Retinal pigment epithelial cell (primary cell): Measurements from ENCODE around the gene VEGFB.

Experiments
- DNase-seq: peaks from one replicate; pipeline ENCODE4 v3.0.0-alpha.2; 2010; ENCODE audit warnings: low read depth
- H3K4me3 ChIP-seq: 2 replicates; pipeline ENCODE4 v1.5.1; 2011; ENCODE audit warnings: mild to moderate bottlenecking, low read length, control low read depth, moderate library complexity
- TF ChIP-seq, protein P1 (sequence below): conservative IDR thresholded peaks from 2 replicates; pipeline ENCODE4 v1.5.1; 2011; ENCODE audit warnings: low read depth, low read length, control low read depth, inconsistent platforms

The VEGFB gene

DNA sequence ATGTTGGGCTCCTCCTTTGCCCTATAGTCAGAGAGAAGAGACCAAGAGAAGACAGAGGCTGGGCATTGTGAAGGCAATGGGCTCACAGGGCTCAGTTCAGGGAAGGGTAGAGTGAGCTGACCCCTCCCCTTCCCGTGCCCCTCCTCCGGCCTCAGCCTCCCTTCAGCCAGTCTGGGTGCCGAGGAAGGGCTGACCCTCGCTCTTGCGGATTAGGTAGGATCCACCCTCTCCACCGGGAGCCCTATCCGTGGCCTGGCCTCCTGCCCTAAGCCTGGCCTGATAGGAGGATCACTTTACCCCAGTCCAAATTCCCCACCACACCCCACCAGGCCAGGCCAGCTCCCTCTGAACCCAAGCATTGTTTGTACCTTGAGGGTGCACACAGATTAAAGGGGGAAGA is 14.2 kb downstream of the VEGFB start:
- no peak overlapping the region for H3K4me3 ChIP-seq
- DNase-seq: no peak
- TF ChIP-seq, protein P1, sequence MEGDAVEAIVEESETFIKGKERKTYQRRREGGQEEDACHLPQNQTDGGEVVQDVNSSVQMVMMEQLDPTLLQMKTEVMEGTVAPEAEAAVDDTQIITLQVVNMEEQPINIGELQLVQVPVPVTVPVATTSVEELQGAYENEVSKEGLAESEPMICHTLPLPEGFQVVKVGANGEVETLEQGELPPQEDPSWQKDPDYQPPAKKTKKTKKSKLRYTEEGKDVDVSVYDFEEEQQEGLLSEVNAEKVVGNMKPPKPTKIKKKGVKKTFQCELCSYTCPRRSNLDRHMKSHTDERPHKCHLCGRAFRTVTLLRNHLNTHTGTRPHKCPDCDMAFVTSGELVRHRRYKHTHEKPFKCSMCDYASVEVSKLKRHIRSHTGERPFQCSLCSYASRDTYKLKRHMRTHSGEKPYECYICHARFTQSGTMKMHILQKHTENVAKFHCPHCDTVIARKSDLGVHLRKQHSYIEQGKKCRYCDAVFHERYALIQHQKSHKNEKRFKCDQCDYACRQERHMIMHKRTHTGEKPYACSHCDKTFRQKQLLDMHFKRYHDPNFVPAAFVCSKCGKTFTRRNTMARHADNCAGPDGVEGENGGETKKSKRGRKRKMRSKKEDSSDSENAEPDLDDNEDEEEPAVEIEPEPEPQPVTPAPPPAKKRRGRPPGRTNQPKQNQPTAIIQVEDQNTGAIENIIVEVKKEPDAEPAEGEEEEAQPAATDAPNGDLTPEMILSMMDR: no peak

DNA sequence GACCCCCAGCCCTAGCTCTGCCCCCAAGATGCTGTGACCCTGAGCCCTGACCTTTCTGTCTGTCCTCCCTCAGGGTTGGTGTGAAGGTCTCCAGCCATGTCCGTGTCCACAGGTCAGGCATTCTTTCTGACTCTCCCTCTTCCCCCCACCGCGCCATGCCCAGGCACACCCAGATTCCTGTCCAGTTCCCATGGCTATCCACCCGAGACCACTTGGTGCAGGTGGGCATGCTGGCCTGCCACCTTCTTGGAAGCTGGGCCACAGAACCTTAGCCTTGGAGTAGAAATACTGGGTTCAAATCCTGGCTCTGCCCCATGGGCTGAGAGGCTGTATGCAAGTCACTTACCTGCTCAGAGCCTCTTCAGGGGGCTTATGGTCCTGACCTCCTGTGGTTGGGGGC is 14.7 kb downstream of the VEGFB start:
- TF ChIP-seq, protein P1: no peak
- no peak overlapping the region for H3K4me3 ChIP-seq
- no peak for DNase-seq

DNA sequence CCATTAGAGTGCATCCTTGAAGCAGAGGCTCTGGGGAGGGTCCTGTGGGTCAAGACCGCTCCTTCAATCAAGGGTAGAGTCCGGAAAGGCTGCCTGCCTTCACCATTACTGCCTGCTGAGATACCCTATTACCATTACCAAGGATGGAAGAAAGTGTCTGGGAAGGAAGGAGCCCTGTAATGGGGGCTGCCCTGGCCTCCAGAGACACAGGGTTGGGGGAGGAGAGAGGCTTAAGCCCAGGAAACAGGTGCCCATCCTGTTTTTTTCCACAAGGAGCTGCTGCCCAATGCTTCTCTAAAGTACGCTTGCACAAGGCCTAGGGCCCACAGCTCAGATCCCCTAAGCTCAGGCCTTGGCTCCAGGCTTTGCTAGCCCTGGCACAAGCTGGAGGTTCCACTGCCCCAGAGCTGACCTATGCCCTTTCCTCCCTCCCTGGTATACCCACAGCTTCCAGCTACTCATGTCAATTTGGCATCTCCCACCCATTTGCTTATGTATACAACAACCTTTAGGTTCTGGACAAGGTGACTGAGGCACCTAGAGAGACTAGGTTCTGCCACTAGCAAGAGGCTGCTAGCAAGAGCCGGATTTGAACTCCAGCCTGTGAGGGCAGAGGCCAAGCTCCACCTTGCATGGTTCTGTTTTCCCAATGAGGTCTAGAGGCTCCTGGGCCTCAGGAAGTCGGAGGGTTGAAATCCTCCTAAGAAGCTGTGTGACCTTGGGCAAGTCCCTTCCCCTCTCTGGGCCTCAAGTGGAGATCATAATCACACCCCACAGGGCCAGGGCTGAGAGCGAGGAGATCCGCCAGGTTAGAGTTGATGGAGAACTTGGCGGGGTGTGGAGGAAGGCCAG is 15.4 kb downstream of the VEGFB start:
- H3K4me3 ChIP-seq: no peak overlapping the region
- TF ChIP-seq, protein P1: no peak
- DNase-seq: no peak

DNA sequence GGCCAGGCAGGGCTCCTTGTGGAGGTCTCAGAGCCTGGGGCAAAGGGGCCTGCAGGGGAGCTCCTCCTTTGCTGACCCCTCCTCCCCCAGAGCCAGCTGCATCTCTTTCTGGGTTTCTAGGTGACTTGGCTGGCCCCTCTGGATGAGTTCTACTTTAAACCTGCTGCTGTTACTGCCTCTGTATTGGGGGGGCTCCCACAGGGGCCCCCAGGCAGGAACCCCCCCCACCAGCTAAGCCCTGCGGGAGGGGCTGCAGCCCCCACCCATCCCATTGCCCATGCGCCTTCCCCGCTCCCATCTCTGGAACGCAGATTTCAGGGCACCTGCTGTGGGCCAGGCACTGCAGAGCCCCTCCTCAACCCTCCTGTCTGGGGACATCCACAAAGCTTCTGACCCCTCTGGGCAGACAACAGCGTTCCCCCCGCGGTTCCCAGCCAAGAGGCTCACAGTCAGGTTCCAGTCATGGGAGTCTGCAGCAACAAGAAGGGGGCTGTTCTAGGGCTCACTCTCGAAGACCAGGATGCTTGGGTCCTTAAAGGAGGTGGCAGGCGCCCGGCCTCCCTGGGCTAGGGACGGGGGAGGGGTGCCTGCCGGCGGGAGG is 16.1 kb downstream of the VEGFB start:
- DNase-seq: no peak
- TF ChIP-seq, protein P1: no peak
- peak overlapping the region; percentile 57 for H3K4me3 ChIP-seq

DNA sequence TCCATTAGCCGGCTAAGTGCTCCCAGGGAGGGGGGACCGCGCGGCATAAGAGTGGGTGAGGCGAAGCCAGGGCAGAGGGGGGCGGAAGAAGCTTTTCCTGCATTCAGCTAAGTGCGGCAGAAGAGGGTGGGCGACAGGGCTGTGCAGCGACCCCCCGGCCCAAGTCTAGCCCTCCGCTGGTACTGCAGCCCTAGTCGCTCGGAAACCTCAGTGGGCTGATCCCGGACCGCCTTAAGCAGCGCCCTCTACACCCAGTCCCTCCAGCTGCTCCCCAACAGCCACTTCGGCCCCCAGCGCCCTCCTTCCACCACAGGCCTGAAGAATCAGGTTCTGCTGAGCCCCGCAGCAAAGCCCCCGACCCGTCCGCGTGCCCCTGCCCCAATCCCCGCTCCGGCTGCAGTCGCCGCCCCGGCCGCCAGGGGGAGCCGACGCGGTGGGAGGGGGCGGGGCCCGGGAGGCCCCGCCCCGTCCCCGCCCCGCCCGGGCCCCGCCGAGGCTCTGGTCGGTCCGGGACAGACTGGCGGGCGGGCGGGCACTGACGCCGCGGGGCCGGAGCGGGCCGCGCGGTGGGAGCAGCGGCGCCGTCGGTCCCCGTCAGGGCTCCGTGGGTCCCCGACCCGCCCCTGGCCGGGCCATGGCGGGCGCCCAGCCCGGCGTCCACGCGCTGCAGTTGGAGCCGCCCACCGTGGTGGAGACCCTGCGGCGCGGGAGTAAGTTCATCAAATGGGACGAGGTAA is 16.8 kb downstream of the VEGFB start, which contains the start of gene PLCB3:
PLCB3 (plus strand) TSS at position 515 of the 737 bp plus-strand sequence; CDS start at position 635, 120 bp downstream.
- TF ChIP-seq, protein P1: peak; percentile 52
- H3K4me3 ChIP-seq: peak within 1 kb of the TSS; percentile 74
- no peak for DNase-seq

DNA sequence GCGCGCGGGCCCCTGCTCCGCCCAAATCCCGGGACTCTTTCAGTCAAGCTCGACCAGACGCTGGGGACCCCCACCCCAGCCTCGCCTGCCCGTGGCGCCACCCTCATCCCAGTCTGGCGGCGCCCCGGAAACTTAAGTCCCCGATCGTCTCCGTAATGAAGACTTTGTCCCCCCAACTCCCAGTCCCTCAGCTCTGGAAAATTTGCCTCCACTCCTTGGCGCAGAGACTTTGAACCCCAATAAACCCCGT is 17.3 kb downstream of the VEGFB start:
- TF ChIP-seq, protein P1: no peak
- peak overlapping the region; percentile 74 for H3K4me3 ChIP-seq
- no peak for DNase-seq
